Measurements from ENCODE around the gene FAM184B. TPM values are rescaled to one million over a fixed set of nuclear protein-coding genes. Genes with fewer than 3 reads are reported as not detected.
A peak's percentile ranks its signal among the peaks of the same experiment; 100 is the strongest.

Gene FAM184B
- total RNA-seq, 1 experiment from 2014 or later, result 0.07 TPM

GRCh38 chr4:17762726-17763125 is 18.7 kb downstream of the FAM184B start:
- Histone ChIP-seq H3K9ac (ENCODE audit: low read length) (no peak overlapping the region), H3K4me3 (replicated peaks in 1 of 2; ENCODE audit: low read depth in 1 of 2, low read length in 2 of 2) (no peak overlapping the region), H3K27me3 (ENCODE audit: insufficient read depth, low read length) (peaks cover 3% of the 10 kb centered on the region; the same call in 1 of the 2 replicates), H3K9me2 (ENCODE audit: insufficient read depth) (no peaks in the 10 kb centered on the region), H3K9me3 (ENCODE audit: control insufficient read depth in 1 of 2, insufficient read depth in 1 of 2, low read depth in 1 of 2, low read length in 2 of 2) (no peaks in the 10 kb centered on the region), H4K20me1 (ENCODE audit: insufficient read depth) (no peaks in the 10 kb centered on the region), H3K4me2 (ENCODE audit: low read length) (no peak overlapping the region), H3K79me2 (ENCODE audit: insufficient read depth, low read length) (no peaks in the 10 kb centered on the region), H3K36me3 (ENCODE audit: control insufficient read depth in 1 of 2, insufficient read depth in 2 of 2, low read length in 2 of 2) (no peaks in the 10 kb centered on the region), H3K4me1 (ENCODE audit: control insufficient read depth in 1 of 2, insufficient read depth in 2 of 2, low read length in 2 of 2) (no peaks in the 10 kb centered on the region), H2AFZ (ENCODE audit: low read depth, low read length, poor library complexity, severe bottlenecking) (no peak overlapping the region), H3K27ac (ENCODE audit: low read depth, low read length) (no peak overlapping the region)
- no peak for TF ChIP-seq FOSL1 (IDR thresholded peaks at IDR 0.05; ENCODE audit: low read depth)
- TF ChIP-seq REST (IDR thresholded peaks at IDR 0.05; ENCODE audit: low read depth), result no peak
- no peak for TF ChIP-seq SIN3A (IDR thresholded peaks at IDR 0.05; ENCODE audit: low read depth)
- TF ChIP-seq POLR2A (IDR thresholded peaks at IDR 0.05; ENCODE audit: borderline replicate concordance, extremely low read depth, insufficient read depth, insufficient read length), result no peak
- TF ChIP-seq EGR1 (IDR thresholded peaks at IDR 0.05; ENCODE audit: low read depth), result no peak
- TF ChIP-seq CTCF (IDR thresholded peaks at IDR 0.05 in 2 of 3, conservative IDR thresholded peaks at IDR 0.05 in 1 of 3; ENCODE audit: borderline replicate concordance in 1 of 3, insufficient read depth in 1 of 3, low read depth in 2 of 3, low read length in 2 of 3), result peak; percentile 7 to 37 (median 37); a peak in 3 of 6 replicates
- TF ChIP-seq SRF (IDR thresholded peaks at IDR 0.05; ENCODE audit: low read depth), result no peak
- TF ChIP-seq JUND (IDR thresholded peaks at IDR 0.05), result no peak
- peak; percentile 38; the same call in 1 of the 2 replicates for TF ChIP-seq RAD21 (IDR thresholded peaks at IDR 0.05; ENCODE audit: low read depth)
- ChIA-PET POLR2A (no interaction called here), RAD21 (ENCODE audit: low non-redundant PET in 1 of 2, low total read pairs in 2 of 2, uncharacterized antibody in 2 of 2, unreplicated experiment in 2 of 2) (no interaction called here), CTCF (no interaction called here)
- intact Hi-C loops (cut with micrococcal nuclease), result no loop called here
- ATAC-seq, result peak; percentile 60; the same call in 1 of the 2 replicates
- DNase-seq (ENCODE audit: low read depth, low spot score), result no peak
- BruUV-seq (replicated peaks), result no TSS peak

Measured in HCT116 (cell line).